ENCODE results near the gene HM13.
"Not testable (repeated sequence)": the region's sequence is repeated elsewhere in the genome, so short reads cannot be mapped to it uniquely, and the experiment has no call there.

Gene HM13

DNA sequence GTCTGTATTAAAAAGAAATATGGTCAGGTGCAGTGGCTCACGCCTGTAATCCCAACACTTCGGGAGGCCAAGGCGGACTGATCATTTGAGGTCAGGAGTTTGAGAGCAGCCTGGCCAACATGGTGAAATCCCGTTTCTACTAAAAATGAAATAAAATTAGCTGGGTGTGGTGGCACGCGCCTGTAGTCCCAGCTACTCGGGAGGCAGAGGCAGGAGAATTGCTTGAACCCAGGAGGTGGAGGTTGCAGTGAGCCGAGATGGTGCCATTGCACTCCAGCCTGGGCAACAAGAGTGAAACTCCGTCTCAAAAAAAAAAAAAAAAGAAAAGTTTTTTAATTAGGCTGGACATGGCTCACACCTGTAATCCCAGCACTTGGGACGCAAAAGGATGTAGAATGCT, 60.7 kb downstream of the HM13 start:
- H3K27me3 ChIP-seq (ENCODE audit: insufficient read depth, low read length, poor library complexity); H2BK15ac ChIP-seq (replicated peaks; ENCODE audit: low read depth); H2AK5ac ChIP-seq (ENCODE audit: low read length); H3K9ac ChIP-seq (ENCODE audit: low read length); H3K36me3 ChIP-seq (ENCODE audit: control insufficient read depth, insufficient read depth, low read length); H3K18ac ChIP-seq (ENCODE audit: low read length); H3K4me2 ChIP-seq (ENCODE audit: low read length); H2BK5ac ChIP-seq (ENCODE audit: low read length); H3K27ac ChIP-seq (ENCODE audit: low read depth, low read length); H3K56ac ChIP-seq (ENCODE audit: low read length); H4K5ac ChIP-seq (ENCODE audit: low read length); H3K23ac ChIP-seq (ENCODE audit: low read length); H3K79me2 ChIP-seq (ENCODE audit: control insufficient read depth, insufficient read depth, low read length); H4K8ac ChIP-seq (ENCODE audit: low read depth, low read length); H3K4me1 ChIP-seq (ENCODE audit: control insufficient read depth, low read depth, low read length); H3K79me1 ChIP-seq (ENCODE audit: low read length); H3K4me3 ChIP-seq (ENCODE audit: low read length); H2BK120ac ChIP-seq (ENCODE audit: low read depth, low read length); DNase-seq: not testable (repeated sequence)
- no CpG with 5 or more reads among the region's 10 CpGs for WGBS (ENCODE audit: extremely low coverage, insufficient coverage, low lambda C conversion rate)
- peak overlapping the region; percentile 75 for H3K4ac ChIP-seq (ENCODE audit: low read depth, low read length)

GRCh38 chr20:31576751-31577150, 62.5 kb downstream of the HM13 start:
- peak overlapping the region; percentile 23 for H3K4ac ChIP-seq (ENCODE audit: low read depth, low read length)
- H3K79me2 ChIP-seq (ENCODE audit: control insufficient read depth, insufficient read depth, low read length): no peaks in the 10 kb centered on the region
- H2BK5ac ChIP-seq (ENCODE audit: low read length): no peak overlapping the region
- H3K4me2 ChIP-seq (ENCODE audit: low read length): no peak overlapping the region
- H2BK15ac ChIP-seq (replicated peaks; ENCODE audit: low read depth): no peak overlapping the region
- peak overlapping the region; percentile 16 for H2BK120ac ChIP-seq (ENCODE audit: low read depth, low read length)
- H3K18ac ChIP-seq (ENCODE audit: low read length): peak overlapping the region; percentile 11
- no peak overlapping the region for H3K23ac ChIP-seq (ENCODE audit: low read length)
- no peak overlapping the region for H3K27ac ChIP-seq (ENCODE audit: low read depth, low read length)
- no peaks in the 10 kb centered on the region for H3K36me3 ChIP-seq (ENCODE audit: control insufficient read depth, insufficient read depth, low read length)
- no CpG with 5 or more reads among the region's 2 CpGs for WGBS (ENCODE audit: extremely low coverage, insufficient coverage, low lambda C conversion rate)
- H3K4me1 ChIP-seq (ENCODE audit: control insufficient read depth, low read depth, low read length): peaks cover 7% of the 10 kb centered on the region
- no peak overlapping the region for H4K8ac ChIP-seq (ENCODE audit: low read depth, low read length)
- H3K79me1 ChIP-seq (ENCODE audit: low read length): peaks cover 3% of the 10 kb centered on the region
- no peak for DNase-seq
- H2AK5ac ChIP-seq (ENCODE audit: low read length): no peak overlapping the region
- H3K56ac ChIP-seq (ENCODE audit: low read length): peak overlapping the region; percentile 22
- H3K9ac ChIP-seq (ENCODE audit: low read length): no peak overlapping the region
- no peaks in the 10 kb centered on the region for H3K27me3 ChIP-seq (ENCODE audit: insufficient read depth, low read length, poor library complexity)
- H3K4me3 ChIP-seq (ENCODE audit: low read length): no peak overlapping the region
- H4K5ac ChIP-seq (ENCODE audit: low read length): no peak overlapping the region

- no peak overlapping the region for H4K5ac ChIP-seq (ENCODE audit: low read length)
- no peak overlapping the region for H2BK5ac ChIP-seq (ENCODE audit: low read length)
- no peak overlapping the region for H3K23ac ChIP-seq (ENCODE audit: low read length)
- H3K9ac ChIP-seq (ENCODE audit: low read length): no peak overlapping the region
- DNase-seq: no peak
- peak overlapping the region; percentile 39 for H3K18ac ChIP-seq (ENCODE audit: low read length)
- H3K56ac ChIP-seq (ENCODE audit: low read length): peak overlapping the region; percentile 22
- no peak overlapping the region for H2BK15ac ChIP-seq (replicated peaks; ENCODE audit: low read depth)
- no peak overlapping the region for H4K8ac ChIP-seq (ENCODE audit: low read depth, low read length)
- no peaks in the 10 kb centered on the region for H3K79me2 ChIP-seq (ENCODE audit: control insufficient read depth, insufficient read depth, low read length)
- peaks cover 3% of the 10 kb centered on the region for H3K79me1 ChIP-seq (ENCODE audit: low read length)
- peak overlapping the region; percentile 16 for H2BK120ac ChIP-seq (ENCODE audit: low read depth, low read length)
- peaks cover 5% of the 10 kb centered on the region for H3K4me1 ChIP-seq (ENCODE audit: control insufficient read depth, low read depth, low read length)
- WGBS (ENCODE audit: extremely low coverage, insufficient coverage, low lambda C conversion rate): no CpG with 5 or more reads among the region's 9 CpGs
- H3K4ac ChIP-seq (ENCODE audit: low read depth, low read length): peak overlapping the region; percentile 23
- H3K27ac ChIP-seq (ENCODE audit: low read depth, low read length): no peak overlapping the region
- H3K27me3 ChIP-seq (ENCODE audit: insufficient read depth, low read length, poor library complexity): no peaks in the 10 kb centered on the region
- H3K36me3 ChIP-seq (ENCODE audit: control insufficient read depth, insufficient read depth, low read length): no peaks in the 10 kb centered on the region
- no peak overlapping the region for H3K4me2 ChIP-seq (ENCODE audit: low read length)
- no peak overlapping the region for H2AK5ac ChIP-seq (ENCODE audit: low read length)
- no peak overlapping the region for H3K4me3 ChIP-seq (ENCODE audit: low read length)
These were observed 63.0 kb downstream of the HM13 start for GRCh38 chr20:31577194-31577593.

DNA sequence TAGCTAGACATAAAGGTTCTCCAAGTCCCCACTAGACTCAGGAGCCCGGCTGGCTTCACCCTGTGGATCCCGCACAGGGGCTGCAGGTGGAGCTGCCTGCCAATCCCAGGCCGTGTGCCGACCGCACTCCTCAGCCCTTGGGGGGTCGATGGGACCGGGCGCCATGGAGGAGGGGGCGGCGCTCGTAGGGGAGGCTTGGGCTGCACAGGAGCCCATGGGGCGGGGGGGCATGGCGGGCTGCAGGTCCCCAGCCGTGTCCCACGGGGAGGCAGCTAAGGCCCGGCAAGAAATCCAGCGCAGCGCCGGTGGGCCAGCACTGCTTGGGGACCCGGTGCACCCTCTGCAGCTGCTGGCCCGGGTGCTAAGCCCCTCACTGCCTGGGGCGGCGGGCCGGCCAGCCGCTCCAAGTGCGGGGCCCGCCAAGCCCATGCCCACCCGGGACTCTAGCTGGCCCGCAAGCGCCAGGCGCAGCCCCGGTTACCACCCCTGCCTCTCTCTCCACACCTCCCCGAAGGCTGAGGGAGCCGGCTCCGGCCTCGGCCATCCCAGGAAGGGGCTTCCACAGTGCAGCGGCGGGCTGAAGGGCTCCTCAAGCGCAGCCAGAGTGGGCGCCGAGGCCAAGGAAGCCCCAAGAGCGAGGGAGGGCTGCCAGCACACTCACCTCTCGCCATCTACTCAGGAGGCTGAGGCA, 64.4 kb downstream of the HM13 start:
- no peak overlapping the region for H3K4ac ChIP-seq (ENCODE audit: low read depth, low read length)
- H3K27me3 ChIP-seq (ENCODE audit: insufficient read depth, low read length, poor library complexity): no peaks in the 10 kb centered on the region
- no peak overlapping the region for H3K4me3 ChIP-seq (ENCODE audit: low read length)
- H3K27ac ChIP-seq (ENCODE audit: low read depth, low read length): no peak overlapping the region
- H2BK15ac ChIP-seq (replicated peaks; ENCODE audit: low read depth): no peak overlapping the region
- H3K4me2 ChIP-seq (ENCODE audit: low read length): no peak overlapping the region
- no peak overlapping the region for H3K9ac ChIP-seq (ENCODE audit: low read length)
- H3K56ac ChIP-seq (ENCODE audit: low read length): peak overlapping the region; percentile 42
- H2BK120ac ChIP-seq (ENCODE audit: low read depth, low read length): no peak overlapping the region
- peak overlapping the region; percentile 22 for H3K18ac ChIP-seq (ENCODE audit: low read length)
- no peak overlapping the region for H4K5ac ChIP-seq (ENCODE audit: low read length)
- H3K4me1 ChIP-seq (ENCODE audit: control insufficient read depth, low read depth, low read length): peaks cover 3% of the 10 kb centered on the region
- no peak overlapping the region for H4K8ac ChIP-seq (ENCODE audit: low read depth, low read length)
- no CpG with 5 or more reads among the region's 43 CpGs for WGBS (ENCODE audit: extremely low coverage, insufficient coverage, low lambda C conversion rate)
- no peaks in the 10 kb centered on the region for H3K79me2 ChIP-seq (ENCODE audit: control insufficient read depth, insufficient read depth, low read length)
- H2AK5ac ChIP-seq (ENCODE audit: low read length): no peak overlapping the region
- DNase-seq: no peak
- H2BK5ac ChIP-seq (ENCODE audit: low read length): no peak overlapping the region
- H3K36me3 ChIP-seq (ENCODE audit: control insufficient read depth, insufficient read depth, low read length): no peaks in the 10 kb centered on the region
- no peak overlapping the region for H3K23ac ChIP-seq (ENCODE audit: low read length)
- peaks cover 3% of the 10 kb centered on the region for H3K79me1 ChIP-seq (ENCODE audit: low read length)

- Histone ChIP-seq H2AK5ac (ENCODE audit: low read length) (peak overlapping the region; percentile 90), H3K4ac (ENCODE audit: low read depth, low read length) (no peak overlapping the region), H2BK5ac (ENCODE audit: low read length) (no peak overlapping the region), H3K9ac (ENCODE audit: low read length) (no peak overlapping the region), H3K36me3 (ENCODE audit: control insufficient read depth, insufficient read depth, low read length) (no peaks in the 10 kb centered on the region), H4K5ac (ENCODE audit: low read length) (no peak overlapping the region), H3K56ac (ENCODE audit: low read length) (peak overlapping the region; percentile 60), H3K27ac (ENCODE audit: low read depth, low read length) (no peak overlapping the region), H3K79me1 (ENCODE audit: low read length) (no peaks in the 10 kb centered on the region), H3K4me3 (ENCODE audit: low read length) (no peak overlapping the region), H4K8ac (ENCODE audit: low read depth, low read length) (no peak overlapping the region), H3K4me1 (ENCODE audit: control insufficient read depth, low read depth, low read length) (no peaks in the 10 kb centered on the region), H3K18ac (ENCODE audit: low read length) (no peak overlapping the region), H3K23ac (ENCODE audit: low read length) (no peak overlapping the region), H2BK120ac (ENCODE audit: low read depth, low read length) (no peak overlapping the region), H3K4me2 (ENCODE audit: low read length) (no peak overlapping the region), H3K79me2 (ENCODE audit: control insufficient read depth, insufficient read depth, low read length) (no peaks in the 10 kb centered on the region), H3K27me3 (ENCODE audit: insufficient read depth, low read length, poor library complexity) (no peaks in the 10 kb centered on the region), H2BK15ac (replicated peaks; ENCODE audit: low read depth) (no peak overlapping the region)
- WGBS (ENCODE audit: extremely low coverage, insufficient coverage, low lambda C conversion rate): no CpG with 5 or more reads among the region's 6 CpGs
- DNase-seq: no peak
These were observed 65.0 kb downstream of the HM13 start for GRCh38 chr20:31579245-31579644.

All from mesendoderm (in vitro differentiated cells).